GM11168 (cell line): ENCODE data around the gene SRP14.
"Not testable (repeated sequence)": the region's sequence is repeated elsewhere in the genome, so short reads cannot be mapped to it uniquely, and the experiment has no call there.

ENCODE experiments used
- in situ Hi-C: fragments of 300-500 bp; cut with MboI; formaldehyde crosslinking; loops from one replicate; pipeline ENCODE4 v1.12.0; 2022; ENCODE audit warnings: low sequenced_read_pairs; ENCODE audit not compliant: unreplicated experiment

SRP14 gene

GRCh38 chr15:40052604-40053003 is 13.6 kb upstream of the SRP14 start:
- in situ Hi-C loops = no loop called here

- in situ Hi-C loops = no loop called here
These were observed 12.8 kb upstream of the SRP14 start for GRCh38 chr15:40051616-40052415.

- in situ Hi-C loops = no loop called here
These were observed 11.9 kb upstream of the SRP14 start for GRCh38 chr15:40050788-40051470.

GRCh38 chr15:40048926-40049475 is 10.0 kb upstream of the SRP14 start:
- in situ Hi-C loops = loop anchor here (5.0 kb wide), 1 partner anchor 223 kb away; no protein-coding TSS in a partner anchor

GRCh38 chr15:40048211-40048792 is 9.3 kb upstream of the SRP14 start:
- in situ Hi-C loops = loop anchor here (5.0 kb wide), 1 partner anchor 224 kb away; no protein-coding TSS in a partner anchor

GRCh38 chr15:40047415-40048210 is 8.6 kb upstream of the SRP14 start:
- in situ Hi-C loops = loop anchor here (5.0 kb wide), 1 partner anchor 225 kb away; no protein-coding TSS in a partner anchor

- in situ Hi-C loops = loop anchor here (5.0 kb wide), 1 partner anchor 225 kb away; no protein-coding TSS in a partner anchor
These were observed 7.9 kb upstream of the SRP14 start for GRCh38 chr15:40046721-40047414.

GRCh38 chr15:40045572-40046217 is 6.7 kb upstream of the SRP14 start:
- in situ Hi-C loops = loop anchor here (5.0 kb wide), 1 partner anchor 227 kb away; no protein-coding TSS in a partner anchor

- in situ Hi-C loops = loop anchor here (5.0 kb wide), 2 partner anchors 162 to 227 kb away; no protein-coding TSS in a partner anchor
These were observed 6.0 kb upstream of the SRP14 start for GRCh38 chr15:40044717-40045571.

- in situ Hi-C loops = loop anchor here (5.0 kb wide), 1 partner anchor 163 kb away; no protein-coding TSS in a partner anchor
These were observed 5.1 kb upstream of the SRP14 start for GRCh38 chr15:40043927-40044716.

GRCh38 chr15:40042791-40043320 is 3.9 kb upstream of the SRP14 start:
- in situ Hi-C loops = loop anchor here (5.0 kb wide), 1 partner anchor 164 kb away; no protein-coding TSS in a partner anchor

- in situ Hi-C loops = loop anchor here (5.0 kb wide), 1 partner anchor 167 kb away; no protein-coding TSS in a partner anchor
These were observed 1.8 kb upstream of the SRP14 start for GRCh38 chr15:40040770-40041169.

- in situ Hi-C loops = loop anchor here (5.0 kb wide), 1 partner anchor 167 kb away; no protein-coding TSS in a partner anchor
These were observed 1.3 kb upstream of the SRP14 start for GRCh38 chr15:40040293-40040635.

GRCh38 chr15:40038275-40038637 is 725 bp downstream of the SRP14 start:
- in situ Hi-C loops = no loop called here

- in situ Hi-C loops = no loop called here
These were observed 1.3 kb downstream of the SRP14 start for GRCh38 chr15:40037721-40038120.

- in situ Hi-C loops = not testable (repeated sequence)
These were observed 3.8 kb downstream of the SRP14 start for GRCh38 chr15:40035182-40035581.
